Subcutaneous adipose tissue (tissue), 4 donors: Measurements from ENCODE around the gene ARPC4. TPM values are rescaled to one million over a fixed set of nuclear protein-coding genes. Genes with fewer than 3 reads are reported as not detected.

ENCODE experiments used
- CTCF ChIP-seq: fragments of 450-650 bp; IDR thresholded peaks from one replicate; pipeline ENCODE4 v1.5.1; 2016; ENCODE audit warnings: low read depth, mild to moderate bottlenecking, control low read depth, antibody characterized with exemption, moderate library complexity
- total RNA-seq, 4 donors: library from RNA; depleted of rRNA; stranded (reverse); fragments of >200 nt; gene quantifications; one replicate each; pipeline ENCODE4 v1.1.0, GENCODE V29; 2016

Gene ARPC4
- total RNA-seq, 4 donors from 2014 or later, result 85.4 to 174 (median 158) TPM

GRCh38 chr3:9806688-9807589 is 14.1 kb downstream of the ARPC4 start:
- no peak for TF ChIP-seq CTCF

GRCh38 chr3:9807981-9808344 is 15.1 kb downstream of the ARPC4 start:
- TF ChIP-seq CTCF, result no peak

GRCh38 chr3:9808345-9809037 is 15.6 kb downstream of the ARPC4 start:
- no peak for TF ChIP-seq CTCF

- no peak for TF ChIP-seq CTCF
These were observed 16.3 kb downstream of the ARPC4 start for GRCh38 chr3:9809239-9809614.

- TF ChIP-seq CTCF, result no peak
These were observed 16.9 kb downstream of the ARPC4 start, which contains the start of gene TTLL3 for GRCh38 chr3:9809615-9810432. TTLL3 (plus strand) TSS chr3:9810262; CDS start chr3:9810662, 400 bp downstream.

- no peak for TF ChIP-seq CTCF
These were observed 17.5 kb downstream of the ARPC4 start for GRCh38 chr3:9810433-9810770.

GRCh38 chr3:9810846-9811245 is 18.0 kb downstream of the ARPC4 start:
- no peak for TF ChIP-seq CTCF
